Heart right ventricle (tissue), 16 donors: ENCODE results near the gene PHLPP1. TPM values are rescaled to one million over a fixed set of nuclear protein-coding genes. Genes with fewer than 3 reads are reported as not detected.

ENCODE experiments used
- ATAC-seq, 8 donors: fragments of 200-7000 bp; cut with Tn5 transposase; one replicate each; pipeline ENCODE4 v1.9.1; 2020; ENCODE audit warnings: mild to moderate bottlenecking in 8 of 8, moderate library complexity in 8 of 8, moderate number of reproducible peaks in 1 of 8
- DNase-seq, 2 donors: peaks; one replicate each; pipeline ENCODE4 v3.0.0-alpha.2; 2020
- H3K27ac ChIP-seq, 10 donors: fragments of 200-600 bp; sonication (generic) in 2 of 10; one replicate each; pipeline versions ENCODE4 v1.5.0 to v1.8.0; 2020 to 2022; ENCODE audit warnings: mild to moderate bottlenecking in 3 of 10
- H3K27me3 ChIP-seq, 7 donors: fragments of 200-600 bp; one replicate each; pipeline ENCODE4 v1.8.0; 2021 to 2022; ENCODE audit warnings: mild to moderate bottlenecking in 2 of 7
- H3K36me3 ChIP-seq, 9 donors: fragments of 200-600 bp; sonication (generic) in 1 of 9; one replicate each; pipeline versions ENCODE4 v1.5.0 to v1.8.0; 2020 to 2022; ENCODE audit warnings: mild to moderate bottlenecking in 2 of 9
- H3K4me1 ChIP-seq, 9 donors: fragments of 200-600 bp; sonication (generic) in 1 of 9; one replicate each; pipeline versions ENCODE4 v1.5.0 to v1.8.0; 2020 to 2022; ENCODE audit warnings: mild to moderate bottlenecking in 4 of 9
- H3K4me3 ChIP-seq, 10 donors: fragments of 200-600 bp; sonication (generic) in 2 of 10; one replicate each; pipeline versions ENCODE4 v1.5.0 to v1.8.0; 2020 to 2022; ENCODE audit warnings: mild to moderate bottlenecking in 7 of 10, moderate library complexity in 2 of 10
- H3K9me3 ChIP-seq, 11 donors: fragments of 200-600 bp in 10 of 11; sonication (generic) in 2 of 11; one replicate each; pipeline versions ENCODE4 v1.5.0 to v1.8.0; 2013 to 2022; ENCODE audit warnings: mild to moderate bottlenecking in 2 of 11, control low read depth in 1 of 11, moderate library complexity in 1 of 11
- CTCF ChIP-seq, 9 donors: fragments of 200-600 bp; sonication (generic) in 2 of 9; IDR thresholded peaks; one replicate each; pipeline versions ENCODE4 v1.5.0 to v1.8.0; 2021 to 2022; ENCODE audit warnings: antibody characterized with exemption in 9 of 9, mild to moderate bottlenecking in 5 of 9, moderate library complexity in 1 of 9
- WGBS, 2 donors: extraction: QIAGEN DNeasy Blood & Tissue Kit; methylation state at CpG; one replicate each; pipeline ENCODE4 v1.1.7; 2013; ENCODE audit warnings: inconsistent platforms in 1 of 2; 5-methylcytosine and 5-hydroxymethylcytosine counted together
- intact Hi-C, 10 donors: fragments of 100-400 bp; cut with DNase I; formaldehyde crosslinking; loops; one replicate each; pipeline versions ENCODE4 v1.11.1 to v1.14.2; 2022
- polyA plus RNA-seq, 2 donors: library from polyadenylated mRNA; stranded (reverse); fragments of 200-250 nt; gene quantifications; one replicate each; pipeline ENCODE4 v1.2.3, GENCODE V29; 2013
- total RNA-seq, 10 donors: library from RNA; stranded (reverse); fragmentation: NEBNext Ultra II Directional in 3 of 10; extraction: Animal tissue kit (Norgen Biotek cat#: 25700) in 3 of 10; gene quantifications; one replicate each; pipeline versions ENCODE4 v1.2.1 to v1.2.4, GENCODE V29; 2021 to 2023
- donor health status: Arrhythmogenic right ventricular cardiomyopathy.
- donor health status: ischemic (EF 13 %, LVEDD 7.1; RV severe dilation, severe dysfunction).
- donor health status: healthy with polysubstance abuse.
- donor health status: DM: no; HTN: yes; CAD: no.
- donor health status: DM: no; HTN: no; CAD: no.
- donor health status: ischemic (EF 25% LVEDD 6.9; RV normal size, moderate dysfunction).
- donor health status: ischemic (EF 25% LVEDD 5.7; RV mildly dilated, moderate dysfunction).
- donor health status: healthy.
- donor health status: DM: yes; HTN: yes; CAD: no.
- donor health status: Ischemic cardiomyopathy.
- donor health status: ischemic (EF 35%, LVEDD 5.7; RV mildly dilated, moderate dysfunction).
- donor health status: nonischemic (EF 11% LVEDD 7.7; RV severe dilation, severe dysfunction).
- donor health status: DM: yes; HTN: yes; CAD: no.
- donor health status: PGD.
- donor health status: ischemic (EF 29% LVEDD 5.4; RV normal size, mild dysfunction).
- donor health status: nonischemic (EF 23%, LVEDD 6.1; RV moderate dilation, normal function).

Gene PHLPP1
- total and polyA plus RNA-seq, 12 donors = 1.8 to 10.7 (median 8.0) TPM

- H3K9me3 ChIP-seq = no peaks in the 10 kb centered on the region
- 83% methylated on average over 7 of the region's 7 CpGs for WGBS, 2 donors
- H3K4me3 ChIP-seq = no peak overlapping the region
- intact Hi-C loops = loop anchor here in 3 of 10 donors (10.0 kb wide), 3 partner anchors 274 to 804 kb away; partner anchors contain the start of genes PIGN (in 2 of the 3), RELCH (in 2 of the 3), PHLPP1 (in 1 of the 3) and TNFRSF11A (in 1 of the 3)
- H3K27ac ChIP-seq = no peak overlapping the region
- no peaks in the 10 kb centered on the region for H3K36me3 ChIP-seq
- TF ChIP-seq CTCF (IDR thresholded peaks at IDR 0.05) = no peak
- peaks cover 0 to 6% (median 0%) of the 10 kb centered on the region in 9 donors for H3K4me1 ChIP-seq
- peaks cover 0 to 3% (median 0%) of the 10 kb centered on the region in 7 donors for H3K27me3 ChIP-seq
- DNase-seq (no peak), ATAC-seq (no peak)
Observed at GRCh38 chr18:62989195-62989594, 273.9 kb downstream of the PHLPP1 start.

- intact Hi-C loops = no loop called here
- no peak for DNase-seq
- no peak overlapping the region for H3K4me3 ChIP-seq
- H3K27me3 ChIP-seq = peaks cover 0 to 9% (median 0%) of the 10 kb centered on the region in 7 donors
- H3K36me3 ChIP-seq = no peaks in the 10 kb centered on the region
- no peaks in the 10 kb centered on the region for H3K9me3 ChIP-seq
- peaks cover 0 to 6% (median 0%) of the 10 kb centered on the region in 9 donors for H3K4me1 ChIP-seq
- WGBS, 2 donors = 81 to 86% methylated on average over 1 of the region's 1 CpG
- no peak for TF ChIP-seq CTCF (IDR thresholded peaks at IDR 0.05)
- no peak for ATAC-seq
- no peak overlapping the region for H3K27ac ChIP-seq
Observed at GRCh38 chr18:62990653-62991052, 275.3 kb downstream of the PHLPP1 start.

DNA sequence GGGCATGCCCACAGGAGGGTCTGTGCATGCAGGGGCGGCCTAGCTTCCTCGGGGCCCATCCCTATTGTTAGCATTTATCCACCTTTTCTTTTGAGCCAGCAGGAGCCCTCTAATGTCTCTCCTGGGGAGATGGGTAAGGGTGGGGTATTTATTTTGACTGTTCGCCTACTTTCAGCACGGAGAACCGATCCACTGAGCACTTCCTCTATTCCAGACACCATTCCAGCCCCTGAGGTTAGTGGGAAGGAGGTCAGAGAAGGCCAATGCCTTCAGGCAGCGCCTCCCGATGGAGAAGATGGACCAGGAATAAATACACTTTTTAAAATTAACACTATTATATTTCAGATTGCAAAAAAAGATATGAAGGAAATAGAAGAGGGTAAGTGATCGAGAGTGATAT lies 276.0 kb downstream of the PHLPP1 start:
- no peak for TF ChIP-seq CTCF (IDR thresholded peaks at IDR 0.05)
- ATAC-seq = no peak
- no peaks in the 10 kb centered on the region for H3K36me3 ChIP-seq
- no peak overlapping the region for H3K27ac ChIP-seq
- DNase-seq = no peak
- H3K27me3 ChIP-seq = peaks cover 0 to 9% (median 0%) of the 10 kb centered on the region in 7 donors
- intact Hi-C loops = no loop called here
- WGBS, 2 donors = 93% methylated on average over 8 of the region's 8 CpGs
- peaks cover 0 to 6% (median 0%) of the 10 kb centered on the region in 9 donors for H3K4me1 ChIP-seq
- H3K9me3 ChIP-seq = no peaks in the 10 kb centered on the region
- H3K4me3 ChIP-seq = no peak overlapping the region

DNA sequence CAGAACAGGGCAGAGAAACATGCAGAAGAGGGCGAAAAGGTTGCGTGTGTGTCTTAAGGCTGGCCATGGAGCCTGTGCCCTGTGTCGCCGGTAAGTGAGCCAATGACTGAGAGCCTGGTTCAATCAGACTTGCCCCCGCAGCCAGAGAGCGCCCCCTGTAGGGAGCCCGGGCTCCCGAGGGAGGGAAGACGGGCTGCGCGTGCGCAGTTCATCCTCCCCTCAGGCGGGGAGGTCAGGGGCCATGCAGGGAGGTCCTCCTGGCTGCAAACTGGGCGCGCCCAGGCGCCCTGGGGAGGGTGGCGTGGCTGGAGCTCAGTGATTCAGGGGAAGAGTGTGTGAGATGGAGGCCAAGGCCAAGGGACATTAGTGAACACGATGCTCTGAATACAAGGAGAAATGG lies 276.6 kb downstream of the PHLPP1 start:
- no peak for TF ChIP-seq CTCF (IDR thresholded peaks at IDR 0.05)
- 91 to 95% methylated on average over 18 of the region's 18 CpGs for WGBS, 2 donors
- no peaks in the 10 kb centered on the region for H3K36me3 ChIP-seq
- ATAC-seq (no peak), DNase-seq (no peak)
- intact Hi-C loops = no loop called here
- no peaks in the 10 kb centered on the region for H3K9me3 ChIP-seq
- H3K4me1 ChIP-seq = peaks cover 0 to 6% (median 0%) of the 10 kb centered on the region in 9 donors
- peaks cover 0 to 9% (median 0%) of the 10 kb centered on the region in 7 donors for H3K27me3 ChIP-seq
- H3K27ac ChIP-seq = no peak overlapping the region
- H3K4me3 ChIP-seq = no peak overlapping the region
